ENCODE results near the gene MFAP2.

GRCh38 chr1:16999863-17000262 is 19.4 kb upstream of the MFAP2 start:
- TF ChIP-seq CTCF (IDR thresholded peaks at IDR 0.05) (no peak), EP300 (IDR thresholded peaks at IDR 0.05; ENCODE audit: low read depth) (no peak)
